HG03103 (cell line): ENCODE results near the gene PCIF1.
"Not testable (repeated sequence)": the region's sequence is repeated elsewhere in the genome, so short reads cannot be mapped to it uniquely, and the experiment has no call there.

Source experiments
- ATAC-seq: cut with Tn5 transposase; IDR thresholded peaks from one replicate; pipeline ENCODE4 v1.9.1; 2021; ENCODE audit warnings: low read depth; ENCODE audit not compliant: unreplicated experiment

PCIF1 gene

GRCh38 chr20:45921337-45922189 is 12.9 kb upstream of the PCIF1 start:
- ATAC-seq = no peak

DNA sequence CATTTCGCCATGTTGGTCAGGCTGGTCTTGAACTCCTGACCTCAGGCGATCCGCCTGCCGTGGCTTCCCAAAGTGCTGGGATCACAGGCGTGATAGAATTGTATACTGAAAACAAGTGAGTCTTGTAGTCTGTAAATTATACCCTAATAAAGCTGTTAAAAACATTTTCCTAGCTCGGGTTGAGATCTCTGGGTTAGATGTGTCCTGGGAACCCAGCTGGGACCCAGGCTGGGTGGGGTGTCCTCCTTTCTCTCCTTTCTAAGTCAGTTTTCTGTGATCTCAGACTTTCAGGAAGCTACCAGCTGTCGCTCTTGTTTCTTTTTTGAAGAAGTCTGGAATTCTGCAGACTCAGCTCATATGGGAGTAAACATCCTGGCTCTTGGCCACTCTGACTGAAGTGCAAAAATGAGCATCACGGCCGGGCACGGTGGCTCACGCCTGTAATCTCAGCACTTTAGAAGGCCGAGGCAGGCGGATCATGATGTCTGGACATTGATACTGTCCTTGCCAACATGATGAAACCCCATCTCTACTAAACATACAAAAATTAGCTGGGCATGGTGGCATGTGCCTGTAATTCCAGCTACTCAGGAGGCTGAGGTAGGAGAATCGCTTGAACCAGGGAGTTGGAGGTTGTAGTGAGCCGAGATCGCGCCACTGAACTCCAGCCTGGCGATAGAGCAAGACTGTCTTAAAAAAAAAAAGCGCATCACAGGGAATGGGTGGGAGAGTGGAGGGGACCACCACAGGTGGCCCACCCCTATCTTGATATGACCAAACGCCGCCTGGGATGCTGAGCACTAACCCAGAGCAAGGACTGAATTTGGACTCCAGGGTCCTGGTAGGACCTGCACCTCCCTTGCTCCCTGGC is 9.9 kb upstream of the PCIF1 start:
- no peak for ATAC-seq

DNA sequence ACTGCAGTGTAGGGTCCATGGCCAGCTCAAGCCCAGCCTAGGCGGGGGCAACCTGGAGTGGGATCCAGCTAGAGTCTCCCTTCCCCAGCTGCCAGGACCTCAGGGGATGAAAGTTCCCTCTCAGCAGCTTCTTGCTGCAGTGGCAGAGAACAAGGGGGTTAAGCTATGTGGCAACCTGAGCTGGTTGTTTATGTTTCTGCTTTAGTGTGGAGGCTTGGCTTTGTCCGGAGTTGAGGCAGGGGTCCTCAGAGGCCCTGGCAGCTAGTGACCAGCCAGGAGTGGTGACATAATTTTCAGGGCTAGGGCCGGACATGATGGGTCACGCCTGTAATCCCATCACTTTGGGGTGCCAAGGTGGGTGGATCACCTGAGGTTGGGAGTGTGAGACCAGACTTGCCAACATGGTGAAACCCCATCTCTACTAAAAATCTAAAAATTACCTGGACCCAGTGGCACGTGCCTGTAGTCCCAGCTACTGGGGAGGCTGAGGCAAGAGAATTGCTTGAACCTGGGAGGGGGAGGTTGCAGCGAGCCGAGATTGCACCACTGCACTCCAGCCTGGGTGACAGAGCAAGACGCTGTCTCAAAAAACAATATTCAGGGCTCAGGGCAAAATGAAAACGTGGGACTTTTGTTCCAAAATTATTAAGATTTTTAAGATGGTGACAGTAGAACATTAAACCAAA is 8.5 kb upstream of the PCIF1 start:
- ATAC-seq = no peak

GRCh38 chr20:45926731-45927070 is 7.8 kb upstream of the PCIF1 start:
- no peak for ATAC-seq

DNA sequence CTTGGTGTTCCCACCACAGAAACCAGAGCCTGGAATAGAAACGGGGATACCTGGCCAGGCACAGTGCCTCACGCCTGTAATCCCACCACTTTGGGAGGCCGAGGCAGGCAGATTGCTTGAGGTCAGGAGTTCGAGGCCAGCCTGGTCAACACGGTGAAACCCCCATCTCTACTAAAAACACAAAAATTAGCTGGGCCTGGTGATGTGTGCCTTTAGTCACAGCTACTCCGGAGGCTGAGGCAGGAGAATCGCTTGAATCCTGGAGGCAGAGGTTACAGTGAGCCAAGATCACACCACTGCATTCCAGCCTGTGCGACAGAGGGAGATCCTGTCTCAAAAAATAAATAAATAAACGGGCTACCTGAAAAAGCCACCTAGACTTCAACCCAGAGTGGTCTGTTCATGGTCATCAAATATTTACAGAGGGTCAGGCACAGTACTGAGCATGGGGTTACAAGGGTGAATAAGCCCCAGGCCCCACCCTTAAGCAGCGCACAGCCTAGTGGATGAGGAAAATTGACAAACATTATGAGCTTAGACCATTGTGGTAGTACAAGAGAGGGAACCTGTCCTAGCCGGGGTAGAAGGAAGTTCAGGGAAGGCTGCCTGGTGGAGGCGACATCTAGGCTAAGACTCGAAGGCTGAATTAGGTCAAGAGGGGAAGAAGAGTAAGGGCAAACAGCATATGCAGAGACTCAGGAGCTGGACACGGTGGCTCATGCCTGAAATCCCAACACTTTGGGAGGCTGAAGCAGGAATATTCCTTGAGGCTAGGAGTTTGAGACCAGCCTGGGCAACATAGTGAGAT is 7.2 kb upstream of the PCIF1 start:
- no peak for ATAC-seq

DNA sequence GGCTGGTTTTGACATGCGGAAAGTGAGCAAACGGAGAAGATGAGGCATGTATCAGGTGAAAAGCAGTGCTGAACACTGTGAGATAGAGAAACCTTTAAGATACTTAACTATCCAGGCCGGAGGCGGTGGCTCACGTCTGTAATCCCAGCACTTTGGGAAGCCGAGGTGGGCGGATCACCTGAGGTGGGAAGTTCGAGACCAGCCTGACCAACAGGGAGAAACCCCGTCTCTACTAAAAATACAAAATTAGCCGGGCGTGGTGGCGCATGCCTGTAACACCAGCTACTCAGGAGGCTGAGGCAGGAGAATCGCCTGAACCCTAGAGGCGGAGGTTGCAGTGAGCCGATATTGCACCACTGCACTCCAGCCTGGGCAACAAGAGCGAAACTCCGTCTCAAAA is 2.8 kb upstream of the PCIF1 start:
- ATAC-seq = not testable (repeated sequence)

DNA sequence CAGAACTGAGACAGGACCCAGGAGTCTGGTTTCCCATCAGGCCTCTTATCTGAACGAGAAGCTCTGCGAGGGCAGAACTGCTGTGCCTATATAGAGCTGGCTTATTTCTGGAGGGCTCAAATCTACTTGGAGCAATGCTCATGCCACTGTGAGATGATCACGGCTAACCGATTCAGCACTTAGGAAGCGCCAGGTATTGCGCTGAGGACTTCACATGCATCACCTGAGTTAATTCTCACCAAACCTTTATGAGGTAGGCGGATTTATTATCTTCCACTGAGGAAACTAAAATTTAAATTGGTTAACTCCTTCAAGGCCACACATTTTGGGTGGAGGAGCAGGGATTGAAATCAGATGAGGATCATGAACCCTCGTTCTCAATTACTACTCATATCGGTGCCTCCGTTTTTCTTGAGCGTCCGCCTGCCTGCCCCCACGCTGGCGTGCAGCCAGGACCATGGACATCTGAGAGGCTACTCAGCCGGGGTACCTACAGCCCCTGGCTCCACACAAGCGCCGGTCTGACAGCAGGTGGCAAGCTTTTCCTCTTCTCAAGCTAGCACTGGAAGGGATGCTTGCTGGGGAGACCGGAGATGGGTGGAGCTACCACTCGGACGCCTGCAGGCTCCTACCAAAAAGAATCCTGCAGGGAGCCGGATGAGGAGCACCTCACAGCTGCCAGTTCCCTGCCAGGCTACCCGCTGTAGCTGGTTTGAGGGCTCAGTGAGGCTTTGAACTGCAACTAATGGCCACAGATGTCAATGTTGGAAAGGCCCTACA is 1.0 kb upstream of the PCIF1 start:
- no peak for ATAC-seq

- ATAC-seq = peak; percentile 8
These were observed 367 bp upstream of the PCIF1 start for GRCh38 chr20:45934046-45934585.

DNA sequence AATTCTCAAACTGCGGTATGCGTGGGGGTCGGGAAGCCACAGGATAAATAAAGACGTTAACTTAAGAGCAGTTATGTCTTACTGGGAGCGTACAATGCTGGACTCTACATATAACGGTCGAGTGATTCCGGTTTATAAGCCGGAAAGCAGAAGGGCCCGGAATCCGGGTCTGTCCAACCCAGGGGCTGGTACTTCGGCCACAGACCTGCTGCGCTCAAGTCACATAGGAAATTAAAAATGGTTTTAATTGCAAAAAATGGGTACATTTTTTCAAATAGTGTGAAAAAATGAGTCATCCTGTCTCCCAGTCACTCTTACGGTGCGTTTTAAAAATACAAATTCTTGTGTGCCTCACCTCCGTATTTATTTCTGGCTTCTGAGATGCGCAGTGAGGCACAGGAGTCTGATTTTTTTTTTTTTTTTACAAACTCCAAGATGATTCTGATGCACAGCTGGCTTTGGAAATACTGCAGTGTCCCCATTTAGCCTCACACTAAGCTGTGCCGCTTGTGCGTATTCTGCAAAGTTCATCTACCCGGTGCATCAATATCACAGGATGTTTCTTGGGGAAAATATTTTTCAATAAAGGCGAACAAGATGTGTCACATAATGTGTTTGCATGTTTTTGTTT is 1.0 kb downstream of the PCIF1 start:
- ATAC-seq = no peak

- ATAC-seq = no peak
These were observed 3.3 kb downstream of the PCIF1 start for GRCh38 chr20:45937765-45938164.

DNA sequence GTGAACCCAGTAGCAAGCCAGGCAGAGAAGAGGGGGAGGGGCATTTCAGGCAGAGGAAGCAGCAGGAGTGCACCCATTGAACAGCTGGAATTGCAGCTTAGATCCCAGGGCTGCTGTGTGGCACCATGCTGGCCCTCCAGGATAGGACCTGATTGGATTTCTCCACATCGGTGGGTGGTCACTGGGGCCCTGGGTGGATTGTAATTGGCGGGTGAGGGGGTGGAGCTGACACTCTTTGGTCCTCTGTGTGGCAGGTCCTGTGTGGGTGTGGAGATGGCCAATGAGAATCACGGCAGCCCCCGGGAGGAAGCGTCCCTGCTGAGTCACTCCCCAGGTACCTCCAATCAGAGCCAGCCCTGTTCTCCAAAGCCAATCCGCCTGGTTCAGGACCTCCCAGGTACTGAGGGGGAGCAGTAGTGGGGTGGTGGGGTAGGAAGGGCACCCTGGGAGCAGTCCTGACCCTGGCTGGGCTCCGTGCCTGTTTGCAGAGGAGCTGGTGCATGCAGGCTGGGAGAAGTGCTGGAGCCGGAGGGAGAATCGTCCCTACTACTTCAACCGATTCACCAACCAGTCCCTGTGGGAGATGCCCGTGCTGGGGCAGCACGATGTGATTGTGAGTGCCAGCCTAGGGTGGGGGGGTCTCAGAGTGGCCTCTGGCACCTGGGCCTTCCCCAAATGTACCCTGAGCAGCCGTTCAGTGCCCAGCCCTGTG is 4.4 kb downstream of the PCIF1 start:
- no peak for ATAC-seq

DNA sequence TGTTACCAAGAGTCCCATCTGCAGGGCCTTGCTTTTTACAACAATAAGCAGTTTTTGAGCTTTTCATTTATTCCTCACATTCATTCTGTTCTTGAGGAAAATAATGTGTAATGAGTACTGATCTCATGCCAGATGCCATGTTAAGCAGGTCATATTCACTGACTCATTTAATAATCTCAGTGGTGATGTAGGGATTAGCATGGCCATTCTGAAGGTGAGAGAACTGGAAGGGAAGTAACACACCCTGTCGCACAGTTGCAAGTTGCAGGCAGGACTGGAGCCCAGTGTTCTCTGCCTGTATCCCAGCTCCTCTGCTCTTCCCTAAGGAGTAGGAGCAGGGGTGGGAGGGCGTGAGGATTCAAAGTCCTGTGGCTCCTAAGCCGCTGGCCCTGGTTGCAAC is 5.6 kb downstream of the PCIF1 start:
- ATAC-seq = no peak

DNA sequence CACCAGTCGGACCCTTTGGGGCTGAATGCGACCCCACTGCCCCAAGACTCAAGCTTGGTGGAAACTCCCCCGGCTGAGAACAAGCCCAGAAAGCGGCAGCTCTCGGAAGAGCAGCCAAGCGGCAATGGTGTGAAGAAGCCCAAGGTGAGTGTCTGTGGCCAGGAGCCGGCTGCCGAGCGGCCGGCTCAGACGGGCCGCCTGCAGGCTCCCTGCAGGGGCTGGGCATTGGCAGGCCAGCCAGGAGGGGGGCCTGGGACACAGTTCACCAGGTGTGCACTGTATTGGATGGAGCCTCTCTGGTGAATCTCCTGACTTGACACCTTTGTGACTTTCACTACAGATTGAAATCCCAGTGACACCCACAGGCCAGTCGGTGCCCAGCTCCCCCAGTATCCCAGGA is 6.0 kb downstream of the PCIF1 start:
- ATAC-seq = no peak

GRCh38 chr20:45943613-45944012 is 9.1 kb downstream of the PCIF1 start:
- ATAC-seq = no peak

GRCh38 chr20:45944151-45944964 is 9.9 kb downstream of the PCIF1 start:
- ATAC-seq = no peak

- no peak for ATAC-seq
These were observed 10.6 kb downstream of the PCIF1 start for GRCh38 chr20:45944965-45945677.

DNA sequence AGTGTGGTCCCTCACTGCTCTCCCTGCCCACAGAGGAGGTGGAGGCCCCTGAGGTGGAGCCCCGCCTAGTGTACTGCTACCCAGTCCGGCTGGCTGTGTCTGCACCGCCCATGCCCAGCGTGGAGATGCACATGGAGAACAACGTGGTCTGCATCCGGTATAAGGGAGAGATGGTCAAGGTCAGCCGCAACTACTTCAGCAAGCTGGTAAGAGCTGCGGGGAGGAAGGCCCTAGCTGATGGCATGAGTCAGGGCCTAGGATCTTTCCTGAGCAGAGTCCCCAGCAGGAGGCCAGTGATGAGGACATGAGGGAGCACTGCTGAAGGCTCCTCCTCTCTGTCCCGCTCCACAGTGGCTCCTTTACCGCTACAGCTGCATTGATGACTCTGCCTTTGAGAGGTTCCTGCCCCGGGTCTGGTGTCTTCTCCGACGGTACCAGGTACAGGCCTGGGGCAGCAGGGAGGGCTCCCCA is 11.2 kb downstream of the PCIF1 start:
- no peak for ATAC-seq
